Measurements from ENCODE around the gene AOPEP.

The AOPEP gene

DNA sequence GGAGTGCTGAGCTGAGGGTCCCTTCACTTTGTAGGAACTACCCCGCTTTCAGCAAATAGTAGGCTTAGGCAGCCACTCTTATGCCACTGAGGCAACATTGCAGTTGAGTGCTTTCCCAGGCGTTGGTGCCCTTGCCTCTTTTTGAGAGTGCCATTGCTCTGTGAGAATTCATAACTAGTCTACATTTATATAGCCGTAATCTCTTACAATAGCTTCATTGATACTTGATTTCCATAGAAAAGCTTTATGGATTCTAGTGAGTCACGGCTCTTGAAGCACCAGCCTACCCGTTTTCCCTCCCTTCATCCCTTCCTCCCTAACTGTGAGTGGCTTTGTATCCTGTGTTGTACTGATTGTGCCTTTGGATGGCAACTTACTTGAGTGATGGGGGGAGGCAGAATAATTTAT is 283.9 kb downstream of the AOPEP start:
- Histone ChIP-seq H3K27me3 (ENCODE audit: control insufficient read depth, low read length) (peaks cover 6% of the 10 kb centered on the region), H3K4me3 (ENCODE audit: low read length) (no peak overlapping the region)

DNA sequence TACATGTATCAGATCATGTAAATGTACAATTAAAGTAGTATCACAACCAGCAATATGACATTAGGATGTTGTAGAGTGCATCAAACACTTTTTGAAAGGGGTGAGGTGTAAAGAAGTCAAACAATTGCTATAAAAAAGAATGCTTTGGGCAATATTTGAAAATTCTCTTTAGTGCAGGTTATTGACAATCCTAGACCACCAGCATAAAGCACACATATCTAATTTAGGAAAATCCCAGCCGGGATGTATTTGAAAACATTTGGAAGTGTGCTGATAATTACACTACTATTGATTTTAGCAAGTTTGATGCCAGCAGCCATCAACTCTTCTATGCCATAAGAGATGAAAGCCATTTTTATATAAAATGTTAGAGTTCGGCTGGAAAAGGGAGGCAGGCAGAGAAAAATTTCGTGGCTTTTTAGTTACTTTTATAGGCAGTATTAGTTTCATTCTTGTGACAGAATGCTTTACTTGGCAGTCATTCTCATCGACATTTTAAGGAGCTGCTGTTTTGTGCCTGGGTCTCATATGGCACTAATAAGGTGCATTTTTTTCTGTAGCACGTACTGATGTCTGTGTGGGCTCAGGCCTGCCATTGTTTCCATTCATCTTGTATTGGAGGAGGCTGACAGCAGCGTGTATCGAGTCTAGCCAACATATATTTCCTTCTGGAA is 285.7 kb downstream of the AOPEP start:
- Histone ChIP-seq H3K4me3 (ENCODE audit: low read length) (no peak overlapping the region), H3F3A (ENCODE audit: control insufficient read depth, insufficient read depth) (no peaks in the 10 kb centered on the region), H3K9me3 (ENCODE audit: control insufficient read depth, insufficient read depth, low read length) (no peaks in the 10 kb centered on the region), H3K4me2 (ENCODE audit: low read length) (no peak overlapping the region), H3K36me3 (ENCODE audit: control insufficient read depth, low read length) (no peaks in the 10 kb centered on the region), H3K27ac (ENCODE audit: low read depth, low read length) (no peak overlapping the region), H4K20me1 (ENCODE audit: control insufficient read depth, insufficient read depth, low read depth, low read length) (no peaks in the 10 kb centered on the region; the same call in 1 of the 2 replicates), H3K79me2 (ENCODE audit: control insufficient read depth, low read length) (no peaks in the 10 kb centered on the region), H3K4me1 (ENCODE audit: control insufficient read depth, low read length) (no peaks in the 10 kb centered on the region), H3K9me2 (replicated peaks; ENCODE audit: control insufficient read depth, low read length) (no peaks in the 10 kb centered on the region), H3K27me3 (ENCODE audit: control insufficient read depth, low read length) (no peaks in the 10 kb centered on the region)
- no peak for TF ChIP-seq EZH2phosphoT487 (IDR thresholded peaks at IDR 0.05; ENCODE audit: borderline replicate concordance, low read length)
- TF ChIP-seq, protein P1, sequence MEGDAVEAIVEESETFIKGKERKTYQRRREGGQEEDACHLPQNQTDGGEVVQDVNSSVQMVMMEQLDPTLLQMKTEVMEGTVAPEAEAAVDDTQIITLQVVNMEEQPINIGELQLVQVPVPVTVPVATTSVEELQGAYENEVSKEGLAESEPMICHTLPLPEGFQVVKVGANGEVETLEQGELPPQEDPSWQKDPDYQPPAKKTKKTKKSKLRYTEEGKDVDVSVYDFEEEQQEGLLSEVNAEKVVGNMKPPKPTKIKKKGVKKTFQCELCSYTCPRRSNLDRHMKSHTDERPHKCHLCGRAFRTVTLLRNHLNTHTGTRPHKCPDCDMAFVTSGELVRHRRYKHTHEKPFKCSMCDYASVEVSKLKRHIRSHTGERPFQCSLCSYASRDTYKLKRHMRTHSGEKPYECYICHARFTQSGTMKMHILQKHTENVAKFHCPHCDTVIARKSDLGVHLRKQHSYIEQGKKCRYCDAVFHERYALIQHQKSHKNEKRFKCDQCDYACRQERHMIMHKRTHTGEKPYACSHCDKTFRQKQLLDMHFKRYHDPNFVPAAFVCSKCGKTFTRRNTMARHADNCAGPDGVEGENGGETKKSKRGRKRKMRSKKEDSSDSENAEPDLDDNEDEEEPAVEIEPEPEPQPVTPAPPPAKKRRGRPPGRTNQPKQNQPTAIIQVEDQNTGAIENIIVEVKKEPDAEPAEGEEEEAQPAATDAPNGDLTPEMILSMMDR (IDR thresholded peaks at IDR 0.05; ENCODE audit: low read depth, low read length, poor library complexity, severe bottlenecking), result no peak

More for the DNA sequence above, 283.9 kb downstream of the AOPEP start:
- Histone ChIP-seq H3K4me1 (ENCODE audit: control insufficient read depth, low read length) (no peaks in the 10 kb centered on the region), H3K36me3 (ENCODE audit: control insufficient read depth, low read length) (no peaks in the 10 kb centered on the region), H3K9me2 (replicated peaks; ENCODE audit: control insufficient read depth, low read length) (no peaks in the 10 kb centered on the region), H4K20me1 (ENCODE audit: control insufficient read depth, insufficient read depth, low read depth, low read length) (no peaks in the 10 kb centered on the region; the same call in 1 of the 2 replicates), H3K9me3 (ENCODE audit: control insufficient read depth, insufficient read depth, low read length) (no peaks in the 10 kb centered on the region), H3K27ac (ENCODE audit: low read depth, low read length) (no peak overlapping the region), H3K4me2 (ENCODE audit: low read length) (no peak overlapping the region), H3K79me2 (ENCODE audit: control insufficient read depth, low read length) (no peaks in the 10 kb centered on the region), H3F3A (ENCODE audit: control insufficient read depth, insufficient read depth) (peaks cover 6% of the 10 kb centered on the region; the same call in 1 of the 2 replicates)
- no peak for TF ChIP-seq EZH2phosphoT487 (IDR thresholded peaks at IDR 0.05; ENCODE audit: borderline replicate concordance, low read length)
- TF ChIP-seq, protein P1 (IDR thresholded peaks at IDR 0.05; ENCODE audit: low read depth, low read length, poor library complexity, severe bottlenecking), result no peak

DNA sequence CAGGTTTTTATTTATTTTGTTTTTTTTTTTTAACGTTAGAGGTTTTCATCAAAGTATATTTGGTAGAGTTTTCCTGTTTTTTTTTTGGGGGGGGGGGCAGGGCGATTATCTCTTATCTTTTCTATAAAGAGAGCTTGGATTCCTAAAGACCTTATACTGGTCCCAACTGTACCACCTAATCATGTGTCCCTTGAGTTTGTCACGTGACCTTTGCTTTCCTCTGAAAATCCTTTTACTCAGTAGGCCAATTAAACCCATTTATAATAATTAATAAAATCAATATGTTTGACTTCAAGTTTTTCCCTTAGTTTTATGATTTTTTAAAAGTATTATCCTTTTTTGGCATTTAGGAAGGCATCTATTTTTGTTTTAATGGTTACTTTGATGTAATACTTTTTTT is 286.4 kb downstream of the AOPEP start:
- Histone ChIP-seq H3K27ac (ENCODE audit: low read depth, low read length) (no peak overlapping the region), H3K27me3 (ENCODE audit: control insufficient read depth, low read length) (no peaks in the 10 kb centered on the region), H3F3A (ENCODE audit: control insufficient read depth, insufficient read depth) (no peaks in the 10 kb centered on the region), H3K4me1 (ENCODE audit: control insufficient read depth, low read length) (no peaks in the 10 kb centered on the region), H3K36me3 (ENCODE audit: control insufficient read depth, low read length) (no peaks in the 10 kb centered on the region), H3K9me3 (ENCODE audit: control insufficient read depth, insufficient read depth, low read length) (no peaks in the 10 kb centered on the region), H3K4me3 (ENCODE audit: low read length) (no peak overlapping the region), H4K20me1 (ENCODE audit: control insufficient read depth, insufficient read depth, low read depth, low read length) (no peaks in the 10 kb centered on the region; the same call in 1 of the 2 replicates), H3K4me2 (ENCODE audit: low read length) (no peak overlapping the region), H3K9me2 (replicated peaks; ENCODE audit: control insufficient read depth, low read length) (no peaks in the 10 kb centered on the region), H3K79me2 (ENCODE audit: control insufficient read depth, low read length) (no peaks in the 10 kb centered on the region)
- TF ChIP-seq, protein P1 (IDR thresholded peaks at IDR 0.05; ENCODE audit: low read depth, low read length, poor library complexity, severe bottlenecking), result no peak
- no peak for TF ChIP-seq EZH2phosphoT487 (IDR thresholded peaks at IDR 0.05; ENCODE audit: borderline replicate concordance, low read length)

Measured in DOHH2 (cell line).